Mesendoderm (in vitro differentiated cells): ENCODE data around the gene BRPF1.

Experiments used
- DNase-seq: peaks from one replicate; pipeline ENCODE4 v3.0.0; 2013
- H2AK5ac ChIP-seq: 2 replicates; pipeline ENCODE4 v1.6.1; 2013; ENCODE audit warnings: low read length, inconsistent platforms
- H2BK120ac ChIP-seq: 2 replicates; pipeline ENCODE4 v1.6.1; 2013; ENCODE audit warnings: low read depth, mild to moderate bottlenecking, low read length, moderate library complexity, mixed read lengths
- H2BK15ac ChIP-seq: replicated peaks from 2 replicates; pipeline ENCODE4 v1.6.1; 2013; ENCODE audit warnings: low read depth, mild to moderate bottlenecking, moderate library complexity
- H2BK5ac ChIP-seq: 2 replicates; pipeline ENCODE4 v1.6.1; 2013; ENCODE audit warnings: low read length, inconsistent platforms
- H3K18ac ChIP-seq: 2 replicates; pipeline ENCODE4 v1.6.1; 2013; ENCODE audit warnings: mild to moderate bottlenecking, low read length, mixed read lengths
- H3K23ac ChIP-seq: one replicate; pipeline ENCODE4 v1.6.1; 2013; ENCODE audit warnings: low read length
- H3K27ac ChIP-seq: 2 replicates; pipeline ENCODE4 v1.5.1; 2013; ENCODE audit warnings: low read depth, mild to moderate bottlenecking, inconsistent platforms, low read length, moderate library complexity
- H3K27me3 ChIP-seq: 2 replicates; pipeline ENCODE4 v1.6.1; 2013; ENCODE audit warnings: low read length, control low read depth, mild to moderate bottlenecking, inconsistent platforms; ENCODE audit not compliant: insufficient read depth, poor library complexity
- H3K36me3 ChIP-seq: 2 replicates; pipeline ENCODE4 v1.6.1; 2013; ENCODE audit warnings: low read length, inconsistent platforms; ENCODE audit not compliant: control insufficient read depth, insufficient read depth
- H3K4ac ChIP-seq: one replicate; pipeline ENCODE4 v1.6.1; 2013; ENCODE audit warnings: low read depth, mild to moderate bottlenecking, low read length, moderate library complexity
- H3K4me1 ChIP-seq: 2 replicates; pipeline ENCODE4 v1.6.1; 2013; ENCODE audit warnings: low read depth, low read length, inconsistent platforms; ENCODE audit not compliant: control insufficient read depth
- H3K4me2 ChIP-seq: 2 replicates; pipeline ENCODE4 v1.6.1; 2013; ENCODE audit warnings: low read length
- H3K4me3 ChIP-seq: 2 replicates; pipeline ENCODE4 v1.5.1; 2013; ENCODE audit warnings: mild to moderate bottlenecking, low read length
- H3K56ac ChIP-seq: one replicate; pipeline ENCODE4 v1.6.1; 2013; ENCODE audit warnings: low read length
- H3K79me1 ChIP-seq: 2 replicates; pipeline ENCODE4 v1.6.1; 2013; ENCODE audit warnings: low read length, inconsistent platforms
- H3K79me2 ChIP-seq: 2 replicates; pipeline ENCODE4 v1.6.1; 2013; ENCODE audit warnings: mild to moderate bottlenecking, low read length; ENCODE audit not compliant: control insufficient read depth, insufficient read depth
- H3K9ac ChIP-seq: 2 replicates; pipeline ENCODE4 v1.6.1; 2013; ENCODE audit warnings: low read length, inconsistent platforms
- H4K5ac ChIP-seq: one replicate; pipeline ENCODE4 v1.6.1; 2013; ENCODE audit warnings: low read length
- H4K8ac ChIP-seq: one replicate; pipeline ENCODE4 v1.6.1; 2013; ENCODE audit warnings: low read depth, mild to moderate bottlenecking, control low read depth, low read length, moderate library complexity
- WGBS: extraction: QIAGEN DNeasy Blood & Tissue Kit; methylation state at CpG from one replicate; pipeline ENCODE4 v1.1.7; 2013; ENCODE audit warnings: low lambda C conversion rate, missing lambda C conversion rate; ENCODE audit not compliant: insufficient coverage; ENCODE audit errors: extremely low coverage; 5-methylcytosine and 5-hydroxymethylcytosine counted together

The BRPF1 gene

GRCh38 chr3:9780458-9780812 lies 48.9 kb downstream of the BRPF1 start:
- no peaks in the 10 kb centered on the region for H3K27me3 ChIP-seq
- H3K27ac ChIP-seq: no peak overlapping the region
- no peaks in the 10 kb centered on the region for H3K4me1 ChIP-seq
- no peak overlapping the region for H3K18ac ChIP-seq
- no peak overlapping the region for H3K4ac ChIP-seq
- H3K79me2 ChIP-seq: no peaks in the 10 kb centered on the region
- no peaks in the 10 kb centered on the region for H3K79me1 ChIP-seq
- H3K56ac ChIP-seq: no peak overlapping the region
- H3K4me3 ChIP-seq: no peak overlapping the region
- peaks cover 8% of the 10 kb centered on the region for H3K36me3 ChIP-seq
- no peak overlapping the region for H2BK15ac ChIP-seq
- no peak overlapping the region for H2BK120ac ChIP-seq
- no peak for DNase-seq
- H2BK5ac ChIP-seq: no peak overlapping the region
- no peak overlapping the region for H2AK5ac ChIP-seq
- H3K4me2 ChIP-seq: no peak overlapping the region
- H3K23ac ChIP-seq: no peak overlapping the region
- H4K8ac ChIP-seq: no peak overlapping the region
- WGBS: no CpG with 5 or more reads among the region's 10 CpGs
- H3K9ac ChIP-seq: no peak overlapping the region
- H4K5ac ChIP-seq: no peak overlapping the region

GRCh38 chr3:9780910-9781309 lies 49.4 kb downstream of the BRPF1 start:
- Histone ChIP-seq H3K9ac (no peak overlapping the region), H2BK5ac (no peak overlapping the region), H2BK120ac (no peak overlapping the region), H3K56ac (no peak overlapping the region), H4K8ac (no peak overlapping the region), H3K79me1 (no peaks in the 10 kb centered on the region), H3K27me3 (no peaks in the 10 kb centered on the region), H3K36me3 (peaks cover 8% of the 10 kb centered on the region), H2BK15ac (no peak overlapping the region), H3K79me2 (no peaks in the 10 kb centered on the region), H3K4me2 (no peak overlapping the region), H3K4me1 (no peaks in the 10 kb centered on the region), H3K23ac (no peak overlapping the region), H3K4me3 (no peak overlapping the region), H2AK5ac (no peak overlapping the region), H3K27ac (no peak overlapping the region), H3K4ac (no peak overlapping the region), H4K5ac (no peak overlapping the region), H3K18ac (no peak overlapping the region)
- no peak for DNase-seq
- WGBS: no CpG with 5 or more reads among the region's 4 CpGs

- Histone ChIP-seq H3K56ac (no peak overlapping the region), H3K4me3 (no peak overlapping the region), H3K79me2 (no peaks in the 10 kb centered on the region), H2BK15ac (no peak overlapping the region), H3K27me3 (no peaks in the 10 kb centered on the region), H2BK120ac (no peak overlapping the region), H3K4me1 (no peaks in the 10 kb centered on the region), H4K8ac (no peak overlapping the region), H3K23ac (no peak overlapping the region), H3K9ac (no peak overlapping the region), H2BK5ac (no peak overlapping the region), H3K4me2 (no peak overlapping the region), H3K18ac (no peak overlapping the region), H2AK5ac (no peak overlapping the region), H3K36me3 (peaks cover 10% of the 10 kb centered on the region), H4K5ac (no peak overlapping the region), H3K27ac (no peak overlapping the region), H3K79me1 (no peaks in the 10 kb centered on the region), H3K4ac (no peak overlapping the region)
- WGBS: no CpG with 5 or more reads among the region's 1 CpG
- no peak for DNase-seq
These were observed 50.0 kb downstream of the BRPF1 start for GRCh38 chr3:9781551-9781950.

GRCh38 chr3:9781978-9782603 lies 50.6 kb downstream of the BRPF1 start:
- H3K27me3 ChIP-seq: no peaks in the 10 kb centered on the region
- H4K8ac ChIP-seq: no peak overlapping the region
- no peak overlapping the region for H3K56ac ChIP-seq
- no peak overlapping the region for H2BK120ac ChIP-seq
- H4K5ac ChIP-seq: no peak overlapping the region
- H3K27ac ChIP-seq: no peak overlapping the region
- no peak overlapping the region for H2BK5ac ChIP-seq
- H3K23ac ChIP-seq: no peak overlapping the region
- H2BK15ac ChIP-seq: no peak overlapping the region
- WGBS: no CpG with 5 or more reads among the region's 3 CpGs
- H3K4ac ChIP-seq: no peak overlapping the region
- no peaks in the 10 kb centered on the region for H3K79me2 ChIP-seq
- H3K79me1 ChIP-seq: no peaks in the 10 kb centered on the region
- H3K4me3 ChIP-seq: no peak overlapping the region
- no peak for DNase-seq
- H3K18ac ChIP-seq: no peak overlapping the region
- H3K9ac ChIP-seq: no peak overlapping the region
- no peaks in the 10 kb centered on the region for H3K4me1 ChIP-seq
- no peak overlapping the region for H3K4me2 ChIP-seq
- peaks cover 10% of the 10 kb centered on the region for H3K36me3 ChIP-seq
- H2AK5ac ChIP-seq: no peak overlapping the region

- Histone ChIP-seq H2BK5ac (no peak overlapping the region), H2AK5ac (no peak overlapping the region), H4K8ac (no peak overlapping the region), H3K4me2 (no peak overlapping the region), H3K4me1 (no peaks in the 10 kb centered on the region), H3K79me1 (no peaks in the 10 kb centered on the region), H3K27ac (no peak overlapping the region), H2BK15ac (no peak overlapping the region), H3K27me3 (no peaks in the 10 kb centered on the region), H3K79me2 (no peaks in the 10 kb centered on the region), H3K23ac (no peak overlapping the region), H3K9ac (no peak overlapping the region), H3K18ac (no peak overlapping the region), H3K4ac (no peak overlapping the region), H3K36me3 (peaks cover 10% of the 10 kb centered on the region), H3K4me3 (no peak overlapping the region), H3K56ac (no peak overlapping the region), H4K5ac (no peak overlapping the region), H2BK120ac (no peak overlapping the region)
- no CpG with 5 or more reads among the region's 3 CpGs for whole genome bisulfite sequencing
- DNase-seq: peak; percentile 51
These were observed 51.2 kb downstream of the BRPF1 start for GRCh38 chr3:9782770-9783169.

- Histone ChIP-seq H3K4me3 (no peak overlapping the region), H2AK5ac (no peak overlapping the region), H3K4me2 (no peak overlapping the region), H3K9ac (no peak overlapping the region), H3K18ac (no peak overlapping the region), H3K79me2 (no peaks in the 10 kb centered on the region), H2BK15ac (no peak overlapping the region), H3K4ac (no peak overlapping the region), H3K36me3 (peaks cover 10% of the 10 kb centered on the region), H4K5ac (no peak overlapping the region), H3K4me1 (no peaks in the 10 kb centered on the region), H3K27me3 (no peaks in the 10 kb centered on the region), H4K8ac (no peak overlapping the region), H3K56ac (no peak overlapping the region), H3K79me1 (no peaks in the 10 kb centered on the region), H3K27ac (no peak overlapping the region), H3K23ac (no peak overlapping the region), H2BK5ac (no peak overlapping the region), H2BK120ac (no peak overlapping the region)
- no peak for DNase-seq
- no CpG with 5 or more reads among the region's 14 CpGs for WGBS
These were observed 52.4 kb downstream of the BRPF1 start for GRCh38 chr3:9783954-9784353.
